T-helper 2 cell (primary cell): Measurements from ENCODE around the gene FBXL20.
A peak's percentile ranks its signal among the peaks of the same experiment; 100 is the strongest.
"Not testable (repeated sequence)": the region's sequence is repeated elsewhere in the genome, so short reads cannot be mapped to it uniquely, and the experiment has no call there.

Experiments
- DNase-seq, 5 experiments: peaks; one replicate each; pipeline versions ENCODE4 v3.0.0 to v3.0.0-alpha.2; 2012 to 2022
- total RNA-seq, 2 donors: gene quantifications; one replicate each; lab custom pipeline; 2026; lab: John Stamatoyannopoulos, UW

FBXL20 gene
- 46.8 to 49.8 reads per million in 2 donors for total RNA-seq

- peak; percentile 81 to 94 (median 91) for DNase-seq
Measured at GRCh38 chr17:39401412-39402243, at the start of gene FBXL20. Gene FBXL20 (minus strand): TSS chr17:39401626. CDS start chr17:39401402, 224 bp downstream.

GRCh38 chr17:39450847-39451581 is 49.6 kb upstream of the FBXL20 start, which contains the start of gene MED1:
Gene MED1 (minus strand): TSS chr17:39451263. CDS start chr17:39451062, 201 bp downstream.
- peak; percentile 69 to 99 (median 87) for DNase-seq

GRCh38 chr17:39450051-39450450 is 48.6 kb upstream of the FBXL20 start:
- DNase-seq: no peak

GRCh38 chr17:39447561-39447960 is 46.1 kb upstream of the FBXL20 start:
- DNase-seq: no peak

- no peak for DNase-seq
Measured at GRCh38 chr17:39443326-39443725, 41.9 kb upstream of the FBXL20 start.

GRCh38 chr17:39439868-39440267 is 38.4 kb upstream of the FBXL20 start:
- DNase-seq: not testable (repeated sequence)

- DNase-seq: no peak
Measured at GRCh38 chr17:39429600-39429999, 28.2 kb upstream of the FBXL20 start.

- no peak for DNase-seq
Measured at GRCh38 chr17:39416141-39416540, 14.7 kb upstream of the FBXL20 start.

- DNase-seq: no peak
Measured at GRCh38 chr17:39410279-39410678, 8.9 kb upstream of the FBXL20 start.

GRCh38 chr17:39408360-39408759 is 6.9 kb upstream of the FBXL20 start:
- DNase-seq: no peak

- no peak for DNase-seq
Measured at GRCh38 chr17:39406951-39407350, 5.5 kb upstream of the FBXL20 start.

- peak in 1 of 5 experiments; percentile 40 for DNase-seq
Measured at GRCh38 chr17:39405436-39405835, 4.0 kb upstream of the FBXL20 start.

- peak in 1 of 5 experiments; percentile 74 for DNase-seq
Measured at GRCh38 chr17:39404542-39405378, 3.3 kb upstream of the FBXL20 start.

GRCh38 chr17:39402890-39403605 is 1.6 kb upstream of the FBXL20 start:
- no peak for DNase-seq

- peak; percentile 68 to 93 (median 72) for DNase-seq
Measured at GRCh38 chr17:39402244-39402889, 941 bp upstream of the FBXL20 start.

GRCh38 chr17:39400547-39401411 is 647 bp downstream of the FBXL20 start:
- DNase-seq: peak in 1 of 5 experiments; percentile 14

- no peak for DNase-seq
Measured at GRCh38 chr17:39399791-39400190, 1.6 kb downstream of the FBXL20 start.

GRCh38 chr17:39393736-39394135 is 7.7 kb downstream of the FBXL20 start:
- DNase-seq: peak in 1 of 5 experiments; percentile 11

GRCh38 chr17:39391448-39391847 is 10.0 kb downstream of the FBXL20 start:
- no peak for DNase-seq

GRCh38 chr17:39385040-39385439 is 16.4 kb downstream of the FBXL20 start:
- DNase-seq: no peak
